GM21526 (cell line): ENCODE measurements around the gene TRIP6.
A peak's percentile ranks its signal among the peaks of the same experiment; 100 is the strongest.
"Not testable (repeated sequence)": the region's sequence is repeated elsewhere in the genome, so short reads cannot be mapped to it uniquely, and the experiment has no call there.

Source experiments
- ATAC-seq: cut with Tn5 transposase; IDR thresholded peaks from one replicate; pipeline ENCODE4 v1.9.1; 2021; ENCODE audit warnings: moderate library complexity; ENCODE audit not compliant: unreplicated experiment, low FRiP score

TRIP6 gene

GRCh38 chr7:100837099-100837836, 29.9 kb upstream of the TRIP6 start:
- no peak for ATAC-seq

- ATAC-seq, result no peak
These were observed 27.8 kb upstream of the TRIP6 start for GRCh38 chr7:100839361-100839760.

GRCh38 chr7:100840470-100841100, 26.6 kb upstream of the TRIP6 start:
- no peak for ATAC-seq

- no peak for ATAC-seq
These were observed 19.8 kb upstream of the TRIP6 start for GRCh38 chr7:100847360-100847759.

- peak; percentile 80 for ATAC-seq
These were observed 14.9 kb upstream of the TRIP6 start, which contains the start of gene SLC12A9 for GRCh38 chr7:100852048-100852872. TSS of gene SLC12A9 (plus strand) at chr7:100852713. CDS start at chr7:100854198, 1,485 bp downstream.

- ATAC-seq, result no peak
These were observed 12.9 kb upstream of the TRIP6 start for GRCh38 chr7:100854146-100854895.

GRCh38 chr7:100854899-100855298, 12.3 kb upstream of the TRIP6 start:
- ATAC-seq, result not testable (repeated sequence)

- no peak for ATAC-seq
These were observed 11.7 kb upstream of the TRIP6 start for GRCh38 chr7:100855515-100855914.

- ATAC-seq, result no peak
These were observed 10.3 kb upstream of the TRIP6 start for GRCh38 chr7:100856871-100857282.

GRCh38 chr7:100859856-100860255, 7.3 kb upstream of the TRIP6 start:
- no peak for ATAC-seq

GRCh38 chr7:100860702-100861615, 6.2 kb upstream of the TRIP6 start:
- ATAC-seq, result no peak

GRCh38 chr7:100861616-100861985, 5.6 kb upstream of the TRIP6 start:
- ATAC-seq, result no peak

GRCh38 chr7:100863406-100863950, 3.7 kb upstream of the TRIP6 start:
- ATAC-seq, result no peak

- ATAC-seq, result no peak
These were observed 2.8 kb upstream of the TRIP6 start for GRCh38 chr7:100864263-100864845.

GRCh38 chr7:100865372-100865911, 1.7 kb upstream of the TRIP6 start:
- ATAC-seq, result no peak

GRCh38 chr7:100865938-100866728, 1.1 kb upstream of the TRIP6 start:
- no peak for ATAC-seq

GRCh38 chr7:100866729-100867039, 503 bp upstream of the TRIP6 start:
- ATAC-seq, result no peak
